Measurements from ENCODE around the gene GRID1.

DNA sequence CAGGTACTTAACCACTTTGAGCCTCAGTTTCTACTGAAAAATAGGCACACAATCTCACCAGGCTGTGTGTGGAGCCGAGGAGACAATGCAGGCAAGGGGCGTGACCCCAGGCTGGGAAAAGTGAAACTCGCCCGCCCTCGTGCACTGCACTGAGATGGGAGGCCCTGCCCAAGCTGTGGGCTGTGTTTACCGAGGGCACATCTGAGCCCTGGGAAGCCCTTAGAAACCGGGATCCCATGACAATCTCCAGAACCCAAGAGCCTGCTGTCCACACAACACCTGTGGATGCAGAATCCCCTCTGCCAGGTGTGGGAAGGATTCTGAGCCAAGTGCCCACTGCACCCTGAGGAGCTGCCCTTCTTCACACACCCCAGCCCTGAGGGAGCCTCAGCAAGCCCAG is 198.3 kb downstream of the GRID1 start:
- TF ChIP-seq, protein P1, sequence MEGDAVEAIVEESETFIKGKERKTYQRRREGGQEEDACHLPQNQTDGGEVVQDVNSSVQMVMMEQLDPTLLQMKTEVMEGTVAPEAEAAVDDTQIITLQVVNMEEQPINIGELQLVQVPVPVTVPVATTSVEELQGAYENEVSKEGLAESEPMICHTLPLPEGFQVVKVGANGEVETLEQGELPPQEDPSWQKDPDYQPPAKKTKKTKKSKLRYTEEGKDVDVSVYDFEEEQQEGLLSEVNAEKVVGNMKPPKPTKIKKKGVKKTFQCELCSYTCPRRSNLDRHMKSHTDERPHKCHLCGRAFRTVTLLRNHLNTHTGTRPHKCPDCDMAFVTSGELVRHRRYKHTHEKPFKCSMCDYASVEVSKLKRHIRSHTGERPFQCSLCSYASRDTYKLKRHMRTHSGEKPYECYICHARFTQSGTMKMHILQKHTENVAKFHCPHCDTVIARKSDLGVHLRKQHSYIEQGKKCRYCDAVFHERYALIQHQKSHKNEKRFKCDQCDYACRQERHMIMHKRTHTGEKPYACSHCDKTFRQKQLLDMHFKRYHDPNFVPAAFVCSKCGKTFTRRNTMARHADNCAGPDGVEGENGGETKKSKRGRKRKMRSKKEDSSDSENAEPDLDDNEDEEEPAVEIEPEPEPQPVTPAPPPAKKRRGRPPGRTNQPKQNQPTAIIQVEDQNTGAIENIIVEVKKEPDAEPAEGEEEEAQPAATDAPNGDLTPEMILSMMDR (IDR thresholded peaks at IDR 0.05): no peak
- no peak for TF ChIP-seq POLR2AphosphoS5 (IDR thresholded peaks at IDR 0.05)

Data from breast epithelium (tissue), 3 donors.